Measurements from ENCODE around the gene POLR3E. TPM values are rescaled to one million over a fixed set of nuclear protein-coding genes. Genes with fewer than 3 reads are reported as not detected.
"Not testable (repeated sequence)": the region's sequence is repeated elsewhere in the genome, so short reads cannot be mapped to it uniquely, and the experiment has no call there.

POLR3E gene
- total RNA-seq, 1 experiment from 2014 or later = 82.5 TPM

GRCh38 chr16:22291860-22292318 lies 5.3 kb upstream of the POLR3E start:
- DNase-seq (ENCODE audit: low read depth) = no peak

GRCh38 chr16:22292320-22292719 lies 4.9 kb upstream of the POLR3E start:
- no peak for DNase-seq (ENCODE audit: low read depth)

GRCh38 chr16:22293137-22294106 lies 3.8 kb upstream of the POLR3E start:
- DNase-seq (ENCODE audit: low read depth) = no peak

GRCh38 chr16:22296225-22297113 lies 740 bp upstream of the POLR3E start:
- DNase-seq (ENCODE audit: low read depth) = no peak

GRCh38 chr16:22297871-22298733 lies 893 bp downstream of the POLR3E start:
- peak; percentile 95 for DNase-seq (ENCODE audit: low read depth)

GRCh38 chr16:22299036-22299435 lies 1.8 kb downstream of the POLR3E start:
- DNase-seq (ENCODE audit: low read depth) = no peak

GRCh38 chr16:22300427-22301071 lies 3.3 kb downstream of the POLR3E start:
- DNase-seq (ENCODE audit: low read depth) = peak; percentile 36

GRCh38 chr16:22301423-22301822 lies 4.2 kb downstream of the POLR3E start:
- not testable (repeated sequence) for DNase-seq (ENCODE audit: low read depth)

- no peak for DNase-seq (ENCODE audit: low read depth)
Observed at GRCh38 chr16:22302776-22303363, 5.7 kb downstream of the POLR3E start.

- DNase-seq (ENCODE audit: low read depth) = no peak
Observed at GRCh38 chr16:22304411-22304810, 7.2 kb downstream of the POLR3E start.

- no peak for DNase-seq (ENCODE audit: low read depth)
Observed at GRCh38 chr16:22306788-22307187, 9.6 kb downstream of the POLR3E start.

DNA sequence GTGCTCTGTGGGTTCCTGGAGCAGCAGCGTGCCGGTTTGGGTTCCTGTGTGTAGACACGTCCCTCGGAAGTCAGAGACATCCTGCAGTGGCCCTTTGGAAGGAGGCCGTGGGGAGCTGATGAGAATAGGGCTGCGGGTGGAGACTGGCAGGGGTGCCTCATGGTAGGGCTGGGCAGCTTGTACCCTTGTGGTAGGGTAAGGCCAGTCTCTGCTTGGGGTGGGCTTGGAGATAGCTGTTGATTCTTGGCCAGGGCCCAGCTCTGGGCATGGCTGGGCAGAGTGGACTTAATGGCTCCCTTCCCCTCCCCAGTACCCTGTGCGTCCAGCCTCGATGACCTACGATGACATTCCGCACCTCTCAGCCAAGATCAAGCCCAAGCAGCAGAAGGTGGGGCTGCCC lies 10.6 kb downstream of the POLR3E start:
- DNase-seq (ENCODE audit: low read depth) = no peak

DNA sequence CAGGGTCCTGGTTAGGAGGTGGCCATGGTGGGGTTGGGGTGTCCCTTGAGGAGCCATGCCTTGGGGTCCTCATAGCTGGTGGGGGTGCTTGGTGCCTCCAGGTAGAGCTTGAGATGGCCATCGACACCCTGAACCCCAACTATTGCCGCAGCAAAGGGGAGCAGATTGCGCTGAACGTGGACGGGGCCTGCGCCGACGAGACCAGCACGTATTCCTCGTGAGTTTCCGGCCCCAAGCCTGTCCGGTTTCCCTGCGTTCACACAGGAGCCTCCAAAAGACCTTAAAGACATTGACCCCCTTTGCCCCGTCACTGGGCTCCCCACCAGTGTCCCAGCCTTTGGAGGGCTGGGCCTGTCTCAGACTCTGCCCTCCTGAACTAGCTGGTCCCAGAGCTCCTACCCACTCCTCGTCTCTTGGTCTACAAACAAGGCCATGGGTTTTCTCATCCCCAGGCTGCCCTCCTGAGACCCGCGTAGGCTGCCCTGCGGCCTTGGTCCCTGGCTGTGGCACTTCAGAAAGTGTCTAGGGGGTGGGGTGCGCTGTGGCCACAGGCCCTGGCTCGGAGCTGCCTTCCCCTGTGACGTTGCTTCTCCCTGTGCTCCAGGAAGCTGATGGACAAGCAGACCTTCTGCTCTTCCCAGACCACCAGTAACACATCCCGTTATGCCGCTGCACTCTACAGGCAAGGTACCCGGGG lies 11.8 kb downstream of the POLR3E start:
- no peak for DNase-seq (ENCODE audit: low read depth)

DNA sequence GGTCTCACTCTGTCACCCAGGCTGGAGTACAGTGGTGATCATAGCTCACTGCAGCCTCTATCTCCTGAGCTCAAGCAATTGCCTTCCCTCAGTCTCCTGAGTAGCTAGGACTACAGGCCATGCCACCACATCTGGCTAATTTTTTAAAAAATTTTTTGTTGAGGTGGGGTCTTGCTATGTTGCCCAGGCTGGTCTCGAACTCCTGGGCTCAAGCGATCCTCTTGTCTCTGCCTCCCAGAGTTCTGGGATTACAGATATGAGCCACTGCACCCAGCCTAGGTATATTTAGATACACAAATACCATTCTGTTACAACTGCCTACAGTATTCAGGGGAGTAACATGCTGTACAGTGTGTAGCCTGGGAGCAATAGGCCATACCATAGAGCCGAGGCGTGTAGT lies 14.3 kb downstream of the POLR3E start:
- DNase-seq (ENCODE audit: low read depth) = no peak

DNA sequence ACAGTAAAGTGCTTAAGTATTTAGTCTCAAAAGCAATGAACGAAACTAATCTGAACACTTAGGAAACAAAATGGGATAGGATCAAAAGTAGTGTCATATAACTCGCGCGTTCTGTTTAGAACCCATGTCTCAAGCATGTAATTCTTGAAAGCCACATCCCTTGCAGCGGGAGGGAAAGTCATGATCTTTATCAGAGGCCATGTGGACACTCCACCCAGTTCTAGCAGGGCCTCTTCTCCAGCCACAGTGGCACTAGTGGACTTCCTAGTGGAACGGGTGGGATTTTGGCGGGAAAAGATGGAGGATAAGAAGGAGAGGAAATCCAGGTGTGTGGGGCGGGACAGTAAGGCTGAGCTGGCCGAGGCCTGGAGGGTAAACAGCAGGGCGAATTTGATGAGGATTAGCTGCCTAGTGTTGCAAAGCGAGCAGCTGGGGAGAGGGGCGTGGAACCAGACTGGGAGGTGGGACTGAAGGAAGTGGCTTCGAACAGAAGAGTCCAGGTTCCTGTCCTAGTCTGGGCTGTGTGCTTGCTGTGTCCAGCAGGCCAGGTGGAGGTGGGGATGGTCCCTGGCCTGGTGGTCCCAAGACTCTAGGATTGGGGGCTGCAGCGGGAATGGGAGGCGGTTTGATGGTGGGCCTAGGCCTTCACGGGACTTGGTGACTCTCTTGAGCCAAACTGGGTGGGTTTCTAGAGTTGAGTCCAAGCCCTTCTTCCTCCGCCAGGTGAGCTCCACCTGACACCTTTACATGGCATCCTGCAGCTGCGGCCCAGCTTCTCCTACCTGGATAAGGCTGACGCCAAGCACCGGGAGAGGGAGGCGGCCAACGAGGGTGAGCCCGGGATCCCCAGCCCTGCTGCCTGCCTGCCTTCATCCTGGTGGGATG lies 15.9 kb downstream of the POLR3E start:
- DNase-seq (ENCODE audit: low read depth) = no peak

DNA sequence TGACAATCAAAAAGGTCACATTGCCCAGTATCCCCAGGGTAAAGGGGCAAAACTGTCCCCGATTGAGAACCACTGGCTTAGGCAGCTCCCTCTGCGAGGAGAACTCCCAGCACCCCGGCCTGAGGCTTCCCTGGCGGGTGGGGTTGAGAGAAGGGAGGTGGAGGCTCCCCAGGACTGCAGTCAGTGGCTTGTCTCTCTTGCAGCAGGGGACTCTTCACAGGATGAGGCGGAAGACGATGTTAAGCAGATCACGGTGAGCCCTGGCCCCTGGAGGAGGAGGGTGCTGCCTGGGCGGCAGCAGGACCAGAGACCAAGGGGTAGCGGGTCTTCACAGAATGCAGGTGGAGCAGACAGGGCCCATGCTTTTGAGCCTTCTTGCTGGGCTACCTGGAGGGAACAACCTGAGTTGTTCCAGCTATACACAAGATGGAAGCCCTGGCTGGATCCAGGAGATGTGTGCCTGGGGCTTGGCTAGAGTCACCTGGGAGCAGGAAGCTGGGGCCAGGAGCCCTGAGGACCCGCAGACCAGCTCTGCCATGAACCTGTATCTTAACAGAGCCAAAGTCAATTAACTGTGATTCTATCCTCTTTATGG lies 16.8 kb downstream of the POLR3E start:
- no peak for DNase-seq (ENCODE audit: low read depth)

GRCh38 chr16:22314661-22315626 lies 17.7 kb downstream of the POLR3E start:
- no peak for DNase-seq (ENCODE audit: low read depth)
